ENCODE results near the gene APH1A. TPM values are rescaled to one million over a fixed set of nuclear protein-coding genes. Genes with fewer than 3 reads are reported as not detected.
A peak's percentile ranks its signal among the peaks of the same experiment; 100 is the strongest.
"Not testable (repeated sequence)": the region's sequence is repeated elsewhere in the genome, so short reads cannot be mapped to it uniquely, and the experiment has no call there.

Gene APH1A
- total RNA-seq, 2 donors from 2014 or later: 126 to 131 TPM

DNA sequence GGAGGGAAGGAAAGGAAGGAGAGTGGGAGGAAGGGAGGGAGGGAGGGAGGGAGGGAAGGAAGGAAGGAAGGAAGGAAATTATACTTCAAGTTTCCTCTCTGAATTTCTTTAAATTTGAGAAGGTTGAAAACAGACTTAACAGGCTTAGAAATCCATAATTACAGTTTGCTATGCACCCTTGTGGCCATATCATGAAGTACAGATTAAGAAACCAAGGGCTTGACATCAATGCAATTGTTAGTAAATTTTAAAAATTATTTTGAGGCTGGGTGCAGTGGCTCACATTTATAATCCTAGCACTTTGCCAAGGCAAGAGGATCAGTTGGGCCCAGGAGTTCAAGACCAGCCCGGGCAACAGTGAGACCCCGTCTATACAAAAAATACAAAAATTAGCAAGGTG, 47.3 kb downstream of the APH1A start:
- Histone ChIP-seq H3K9ac (ENCODE audit: extremely low read depth, low read length, poor library complexity, severe bottlenecking) (no peak overlapping the region), H3K4me3 (ENCODE audit: low read length) (no peak overlapping the region), H3K27ac (ENCODE audit: low read depth, low read length) (no peak overlapping the region), H3K9me3 (ENCODE audit: control insufficient read depth, low read length) (no peaks in the 10 kb centered on the region), H3K4me1 (ENCODE audit: control insufficient read depth, insufficient read depth, low read length) (no peaks in the 10 kb centered on the region), H3K36me3 (ENCODE audit: control insufficient read depth, insufficient read depth, low read length) (peaks cover 57% of the 10 kb centered on the region), H3K27me3 (ENCODE audit: control insufficient read depth, insufficient read depth, low read length, poor library complexity, severe bottlenecking) (no peaks in the 10 kb centered on the region)
- H3K4me1 Mint-ChIP-seq: no peaks in the 10 kb centered on the region
- no peaks in the 10 kb centered on the region for H3K27me3 Mint-ChIP-seq (ENCODE audit: insufficient read depth)
- TF ChIP-seq, protein P1, sequence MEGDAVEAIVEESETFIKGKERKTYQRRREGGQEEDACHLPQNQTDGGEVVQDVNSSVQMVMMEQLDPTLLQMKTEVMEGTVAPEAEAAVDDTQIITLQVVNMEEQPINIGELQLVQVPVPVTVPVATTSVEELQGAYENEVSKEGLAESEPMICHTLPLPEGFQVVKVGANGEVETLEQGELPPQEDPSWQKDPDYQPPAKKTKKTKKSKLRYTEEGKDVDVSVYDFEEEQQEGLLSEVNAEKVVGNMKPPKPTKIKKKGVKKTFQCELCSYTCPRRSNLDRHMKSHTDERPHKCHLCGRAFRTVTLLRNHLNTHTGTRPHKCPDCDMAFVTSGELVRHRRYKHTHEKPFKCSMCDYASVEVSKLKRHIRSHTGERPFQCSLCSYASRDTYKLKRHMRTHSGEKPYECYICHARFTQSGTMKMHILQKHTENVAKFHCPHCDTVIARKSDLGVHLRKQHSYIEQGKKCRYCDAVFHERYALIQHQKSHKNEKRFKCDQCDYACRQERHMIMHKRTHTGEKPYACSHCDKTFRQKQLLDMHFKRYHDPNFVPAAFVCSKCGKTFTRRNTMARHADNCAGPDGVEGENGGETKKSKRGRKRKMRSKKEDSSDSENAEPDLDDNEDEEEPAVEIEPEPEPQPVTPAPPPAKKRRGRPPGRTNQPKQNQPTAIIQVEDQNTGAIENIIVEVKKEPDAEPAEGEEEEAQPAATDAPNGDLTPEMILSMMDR (conservative IDR thresholded peaks at IDR 0.05): peak; percentile 64
- no peak overlapping the region for H3K27ac Mint-ChIP-seq
- 92 to 96% methylated on average over 2 of the region's 2 CpGs for WGBS, 2 experiments (ENCODE audit: insufficient coverage in 1 of 2, insufficient read length in 1 of 2)
- peak; percentile 20 for DNase-seq
- H3K9me3 Mint-ChIP-seq: no peaks in the 10 kb centered on the region
- peaks cover 49% of the 10 kb centered on the region for H3K36me3 Mint-ChIP-seq (ENCODE audit: low read depth)
- no peak overlapping the region for H3K4me3 Mint-ChIP-seq

DNA sequence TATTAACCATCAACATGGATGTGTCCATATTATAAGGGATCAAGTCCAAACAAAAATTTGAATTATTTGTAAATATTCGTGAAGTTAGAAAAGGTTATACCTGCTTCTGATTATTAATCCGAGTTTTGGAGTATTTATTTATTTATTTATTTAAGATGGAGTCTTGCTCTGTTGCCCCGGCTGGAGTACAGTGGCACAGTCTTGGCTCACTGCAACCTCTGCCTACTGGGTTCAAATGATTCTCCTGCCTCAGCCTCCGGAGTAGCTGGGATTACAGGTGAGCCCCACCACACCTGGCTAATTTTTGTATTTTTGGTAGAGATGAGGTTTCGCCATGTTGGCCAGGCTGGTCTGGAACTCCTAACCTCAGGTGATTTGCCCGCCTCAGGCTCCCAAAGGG, 53.0 kb downstream of the APH1A start:
- not testable (repeated sequence) for DNase-seq; H3K27ac Mint-ChIP-seq; H3K27me3 ChIP-seq (ENCODE audit: control insufficient read depth, insufficient read depth, low read length, poor library complexity, severe bottlenecking); H3K4me1 ChIP-seq (ENCODE audit: control insufficient read depth, insufficient read depth, low read length); H3K4me3 Mint-ChIP-seq; H3K9me3 Mint-ChIP-seq; H3K4me1 Mint-ChIP-seq; H3K9me3 ChIP-seq (ENCODE audit: control insufficient read depth, low read length); H3K27ac ChIP-seq (ENCODE audit: low read depth, low read length); H3K27me3 Mint-ChIP-seq (ENCODE audit: insufficient read depth); H3K9ac ChIP-seq (ENCODE audit: extremely low read depth, low read length, poor library complexity, severe bottlenecking); H3K4me3 ChIP-seq (ENCODE audit: low read length)
- WGBS, 2 experiments (ENCODE audit: insufficient coverage in 1 of 2, insufficient read length in 1 of 2): 93 to 94% methylated on average over 5 to 6 of the region's 6 CpGs
- H3K36me3 ChIP-seq (ENCODE audit: control insufficient read depth, insufficient read depth, low read length): peaks cover 19% of the 10 kb centered on the region
- H3K36me3 Mint-ChIP-seq (ENCODE audit: low read depth): peaks cover 21% of the 10 kb centered on the region

Other genes with a start within 250 kb of the APH1A start
- gene VPS45, start 201.2 kb downstream of the APH1A start, total RNA-seq: 10 to 100 TPM; 32.6 to 35.0 TPM
- gene PLEKHO1, start 119.1 kb downstream of the APH1A start, total RNA-seq: 10 to 100 TPM; 42.9 to 46.0 TPM
- 10 to 100 TPM; 59.2 to 78.1 TPM for gene ANP32E, start 32.9 kb downstream of the APH1A start, total RNA-seq
- gene CA14, start 11.2 kb downstream of the APH1A start, total RNA-seq: 10 to 100 TPM; 53.3 to 54.0 TPM
- gene C1orf54, start 3.8 kb upstream of the APH1A start, total RNA-seq: 10 to 100 TPM; 12.4 to 20.5 TPM
- 1 to 10 TPM; 3.3 to 6.8 TPM for gene CIART, start 13.5 kb upstream of the APH1A start, total RNA-seq
- gene MRPS21, start 24.8 kb upstream of the APH1A start, total RNA-seq: 10 to 100 TPM; 89.9 to 95.3 TPM
- 10 to 100 TPM; 70.7 to 75.6 TPM for gene PRPF3, start 52.5 kb upstream of the APH1A start, total RNA-seq
- gene RPRD2, start 95.1 kb upstream of the APH1A start, total RNA-seq: 10 to 100 TPM; 33.1 to 35.9 TPM
- 10 to 100 TPM; 32.9 to 39.4 TPM for gene TARS2, start 218.4 kb upstream of the APH1A start, total RNA-seq
- 1 to 10 TPM; 4.8 to 5.6 TPM for gene ECM1, start 239.1 kb upstream of the APH1A start, total RNA-seq
- gene FALEC, start 246.7 kb upstream of the APH1A start, total RNA-seq: 1 to 10 TPM in 1 of 2 donors, under 1 TPM in 1; 0.70 to 1.6 TPM

All from endodermal cell (in vitro differentiated cells).